ENCODE data around the gene NHSL2. TPM values are rescaled to one million over a fixed set of nuclear protein-coding genes. Genes with fewer than 3 reads are reported as not detected.

Gene NHSL2
- total RNA-seq, 1 experiment from 2014 or later, result 0.58 TPM

GRCh38 chrX:71936632-71937031, 26.0 kb downstream of the NHSL2 start:
- Histone ChIP-seq H3K27me3 (replicated peaks; ENCODE audit: insufficient read depth, low read depth, low read length, poor library complexity) (no peaks in the 10 kb centered on the region), H3K4me1 (ENCODE audit: insufficient read depth, low read length, poor library complexity, severe bottlenecking) (no peaks in the 10 kb centered on the region), H3K36me3 (ENCODE audit: insufficient read depth, low read length, poor library complexity, severe bottlenecking) (no peaks in the 10 kb centered on the region), H3K27ac (ENCODE audit: low read depth, low read length, poor library complexity, severe bottlenecking) (no peak overlapping the region), H3K4me3 (ENCODE audit: low read depth, low read length, poor library complexity, severe bottlenecking) (no peak overlapping the region), H3K9me3 (ENCODE audit: low read depth, low read length, poor library complexity, severe bottlenecking) (no peaks in the 10 kb centered on the region)
- BruUV-seq (replicated peaks), result no TSS peak
- intact Hi-C loops (cut with micrococcal nuclease; ENCODE audit: unreplicated experiment), result no loop called here
- ChIA-PET CTCF (no interaction called here), POLR2A (ENCODE audit: low non-redundant PET) (no interaction called here)
- no peak for DNase-seq (ENCODE audit: low spot score)
- TF ChIP-seq, protein P1, sequence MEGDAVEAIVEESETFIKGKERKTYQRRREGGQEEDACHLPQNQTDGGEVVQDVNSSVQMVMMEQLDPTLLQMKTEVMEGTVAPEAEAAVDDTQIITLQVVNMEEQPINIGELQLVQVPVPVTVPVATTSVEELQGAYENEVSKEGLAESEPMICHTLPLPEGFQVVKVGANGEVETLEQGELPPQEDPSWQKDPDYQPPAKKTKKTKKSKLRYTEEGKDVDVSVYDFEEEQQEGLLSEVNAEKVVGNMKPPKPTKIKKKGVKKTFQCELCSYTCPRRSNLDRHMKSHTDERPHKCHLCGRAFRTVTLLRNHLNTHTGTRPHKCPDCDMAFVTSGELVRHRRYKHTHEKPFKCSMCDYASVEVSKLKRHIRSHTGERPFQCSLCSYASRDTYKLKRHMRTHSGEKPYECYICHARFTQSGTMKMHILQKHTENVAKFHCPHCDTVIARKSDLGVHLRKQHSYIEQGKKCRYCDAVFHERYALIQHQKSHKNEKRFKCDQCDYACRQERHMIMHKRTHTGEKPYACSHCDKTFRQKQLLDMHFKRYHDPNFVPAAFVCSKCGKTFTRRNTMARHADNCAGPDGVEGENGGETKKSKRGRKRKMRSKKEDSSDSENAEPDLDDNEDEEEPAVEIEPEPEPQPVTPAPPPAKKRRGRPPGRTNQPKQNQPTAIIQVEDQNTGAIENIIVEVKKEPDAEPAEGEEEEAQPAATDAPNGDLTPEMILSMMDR (conservative IDR thresholded peaks at IDR 0.05; ENCODE audit: low read depth, low read length), result no peak
- TF ChIP-seq EZH2 (IDR thresholded peaks at IDR 0.05; ENCODE audit: borderline replicate concordance, low read depth, low read length, poor library complexity, severe bottlenecking), result no peak

DNA sequence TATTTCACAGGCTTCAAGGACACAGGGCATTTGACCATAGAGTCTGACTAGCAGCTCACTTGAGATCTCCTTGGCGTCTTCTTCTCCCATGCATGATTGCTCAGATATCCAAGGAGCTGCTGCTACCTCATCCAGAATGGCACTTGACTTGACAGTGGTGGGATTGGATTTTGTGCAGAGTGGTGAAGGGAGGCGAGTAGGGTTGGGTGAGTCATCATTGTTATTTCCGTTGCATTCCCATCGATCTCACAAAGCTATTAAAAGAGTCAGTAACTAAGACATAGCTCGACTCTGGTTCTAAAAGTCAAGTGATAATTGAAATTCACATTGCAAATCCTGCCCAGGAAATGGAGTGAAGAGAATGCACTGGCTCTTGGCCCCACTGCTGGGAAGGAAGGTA, 27.7 kb downstream of the NHSL2 start:
- CTCF ChIA-PET, result no interaction called here
- no TSS peak for BruUV-seq (replicated peaks)

GRCh38 chrX:71941145-71941544, 30.5 kb downstream of the NHSL2 start:
- no peaks in the 10 kb centered on the region for H3K27me3 ChIP-seq (replicated peaks; ENCODE audit: insufficient read depth, low read depth, low read length, poor library complexity)
- ChIA-PET CTCF (no interaction called here), POLR2A (ENCODE audit: low non-redundant PET) (no interaction called here)
- intact Hi-C loops (cut with micrococcal nuclease; ENCODE audit: unreplicated experiment), result no loop called here
- H3K36me3 ChIP-seq (ENCODE audit: insufficient read depth, low read length, poor library complexity, severe bottlenecking), result no peaks in the 10 kb centered on the region
- H3K27ac ChIP-seq (ENCODE audit: low read depth, low read length, poor library complexity, severe bottlenecking), result no peak overlapping the region
- TF ChIP-seq EZH2 (IDR thresholded peaks at IDR 0.05; ENCODE audit: borderline replicate concordance, low read depth, low read length, poor library complexity, severe bottlenecking), result no peak
- TF ChIP-seq, protein P1 (conservative IDR thresholded peaks at IDR 0.05; ENCODE audit: low read depth, low read length), result no peak
- DNase-seq (ENCODE audit: low spot score), result no peak
- no TSS peak for BruUV-seq (replicated peaks)
- H3K4me3 ChIP-seq (ENCODE audit: low read depth, low read length, poor library complexity, severe bottlenecking), result no peak overlapping the region
- H3K4me1 ChIP-seq (ENCODE audit: insufficient read depth, low read length, poor library complexity, severe bottlenecking), result no peaks in the 10 kb centered on the region
- no peaks in the 10 kb centered on the region for H3K9me3 ChIP-seq (ENCODE audit: low read depth, low read length, poor library complexity, severe bottlenecking)

More for the DNA sequence above, 27.7 kb downstream of the NHSL2 start:
- DNase-seq (ENCODE audit: low spot score), result peak; percentile 20
- Histone ChIP-seq H3K4me1 (ENCODE audit: insufficient read depth, low read length, poor library complexity, severe bottlenecking) (no peaks in the 10 kb centered on the region), H3K4me3 (ENCODE audit: low read depth, low read length, poor library complexity, severe bottlenecking) (no peak overlapping the region), H3K9me3 (ENCODE audit: low read depth, low read length, poor library complexity, severe bottlenecking) (no peaks in the 10 kb centered on the region), H3K27ac (ENCODE audit: low read depth, low read length, poor library complexity, severe bottlenecking) (no peak overlapping the region), H3K36me3 (ENCODE audit: insufficient read depth, low read length, poor library complexity, severe bottlenecking) (no peaks in the 10 kb centered on the region), H3K27me3 (replicated peaks; ENCODE audit: insufficient read depth, low read depth, low read length, poor library complexity) (no peaks in the 10 kb centered on the region)
- TF ChIP-seq, protein P1 (conservative IDR thresholded peaks at IDR 0.05; ENCODE audit: low read depth, low read length), result no peak
- TF ChIP-seq EZH2 (IDR thresholded peaks at IDR 0.05; ENCODE audit: borderline replicate concordance, low read depth, low read length, poor library complexity, severe bottlenecking), result no peak
- intact Hi-C loops (cut with micrococcal nuclease; ENCODE audit: unreplicated experiment), result no loop called here
- POLR2A ChIA-PET (ENCODE audit: low non-redundant PET), result no interaction called here

All from A673 (cell line).